H9 (cell line): ENCODE results near the gene PTPRN2. TPM values are rescaled to one million over a fixed set of nuclear protein-coding genes. Genes with fewer than 3 reads are reported as not detected.

ENCODE experiments used
- DNase-seq: peaks from one replicate; pipeline ENCODE4 v3.0.0-alpha.2; 2017
- H2AFZ ChIP-seq: one replicate; pipeline ENCODE4 v1.6.1; 2013; ENCODE audit warnings: mild to moderate bottlenecking, low read length, control low read depth, moderate library complexity
- H2AK5ac ChIP-seq: 2 replicates; pipeline ENCODE4 v1.6.1; 2013; ENCODE audit warnings: low read length, control low read depth, mixed read lengths; ENCODE audit not compliant: insufficient read length
- H2BK120ac ChIP-seq: one replicate; pipeline ENCODE4 v1.6.1; 2013; ENCODE audit warnings: low read depth, mild to moderate bottlenecking, low read length, control low read depth, inconsistent platforms; ENCODE audit not compliant: poor library complexity, severe bottlenecking
- H2BK12ac ChIP-seq: 2 replicates; pipeline ENCODE4 v1.6.1; 2013; ENCODE audit warnings: low read length, control low read depth, mixed read lengths, low read depth; ENCODE audit not compliant: insufficient read length
- H2BK15ac ChIP-seq: 2 replicates; pipeline ENCODE4 v1.6.1; 2013; ENCODE audit warnings: low read depth, low read length, control low read depth
- H2BK20ac ChIP-seq: one replicate; pipeline ENCODE4 v1.6.1; 2013; ENCODE audit warnings: low read depth, mild to moderate bottlenecking, low read length, control low read depth, inconsistent platforms; ENCODE audit not compliant: poor library complexity, severe bottlenecking
- H2BK5ac ChIP-seq: 2 replicates; pipeline ENCODE4 v1.6.1; 2013; ENCODE audit warnings: low read length, control low read depth, mixed read lengths; ENCODE audit not compliant: insufficient read length
- H3K14ac ChIP-seq: 2 replicates; pipeline ENCODE4 v1.6.1; 2013; ENCODE audit warnings: low read length, control low read depth; ENCODE audit not compliant: insufficient read depth
- H3K18ac ChIP-seq: 2 replicates; pipeline ENCODE4 v1.6.1; 2013; ENCODE audit warnings: low read depth, mild to moderate bottlenecking, mixed read lengths, low read length, control low read depth; ENCODE audit not compliant: insufficient read length
- H3K23ac ChIP-seq: 2 replicates; pipeline ENCODE4 v1.6.1; 2013; ENCODE audit warnings: low read length, control low read depth, mixed read lengths, low read depth; ENCODE audit not compliant: insufficient read length
- H3K23me2 ChIP-seq: 2 replicates; pipeline ENCODE4 v1.6.1; 2013; ENCODE audit warnings: low read depth, mild to moderate bottlenecking, mixed read lengths, low read length, control low read depth; ENCODE audit not compliant: insufficient read length, poor library complexity, severe bottlenecking
- H3K27ac ChIP-seq: 2 replicates; pipeline ENCODE4 v1.5.1; 2013; ENCODE audit warnings: low read length, control low read depth, mixed read lengths, low read depth; ENCODE audit not compliant: insufficient read length
- H3K27me3 ChIP-seq: 2 replicates; pipeline ENCODE4 v1.6.1; 2013; ENCODE audit warnings: low read length, control low read depth, inconsistent platforms; ENCODE audit not compliant: insufficient read depth
- H3K4ac ChIP-seq: 2 replicates; pipeline ENCODE4 v1.6.1; 2013; ENCODE audit warnings: low read depth, mild to moderate bottlenecking, control low read depth, inconsistent platforms, low read length, moderate library complexity
- H3K4me1 ChIP-seq: 2 replicates; pipeline ENCODE4 v1.6.1; 2013; ENCODE audit warnings: low read length, control low read depth, inconsistent platforms; ENCODE audit not compliant: insufficient read depth
- H3K4me2 ChIP-seq: 2 replicates; pipeline ENCODE4 v1.6.1; 2013; ENCODE audit warnings: low read length, control low read depth, mixed read lengths; ENCODE audit not compliant: insufficient read length, insufficient read depth
- H3K56ac ChIP-seq: 2 replicates; pipeline ENCODE4 v1.6.1; 2013; ENCODE audit warnings: low read depth, mild to moderate bottlenecking, mixed read lengths, low read length, control low read depth; ENCODE audit not compliant: insufficient read length
- H3K79me1 ChIP-seq: 2 replicates; pipeline ENCODE4 v1.6.1; 2013; ENCODE audit warnings: low read depth, mild to moderate bottlenecking, moderate library complexity, low read length, control low read depth, inconsistent platforms; ENCODE audit not compliant: insufficient read depth, poor library complexity, severe bottlenecking
- H3K79me2 ChIP-seq: 2 replicates; pipeline ENCODE4 v1.6.1; 2013; ENCODE audit warnings: low read length, control low read depth, inconsistent platforms; ENCODE audit not compliant: insufficient read depth
- H3K9ac ChIP-seq: 2 replicates; pipeline ENCODE4 v1.6.1; 2013; ENCODE audit warnings: low read length, control low read depth, mixed read lengths; ENCODE audit not compliant: insufficient read length; ENCODE audit errors: extremely low read depth
- H3K9me3 ChIP-seq: one replicate; pipeline ENCODE4 v1.6.1; 2013; ENCODE audit warnings: low read depth, low read length, inconsistent platforms; ENCODE audit not compliant: control insufficient read depth
- H3T11ph ChIP-seq: one replicate; pipeline ENCODE4 v1.6.1; 2013; ENCODE audit warnings: mild to moderate bottlenecking, low read length, control low read depth, inconsistent platforms
- H4K20me1 ChIP-seq: one replicate; pipeline ENCODE4 v1.6.1; 2013; ENCODE audit not compliant: control insufficient read depth, insufficient read length, insufficient read depth
- H4K5ac ChIP-seq: 2 replicates; pipeline ENCODE4 v1.6.1; 2013; ENCODE audit warnings: low read depth, mild to moderate bottlenecking, mixed read lengths, low read length, control low read depth; ENCODE audit not compliant: insufficient read length
- H4K8ac ChIP-seq: replicated peaks from 2 replicates; pipeline ENCODE4 v1.6.1; 2013; ENCODE audit warnings: low read length, control low read depth, mixed read lengths, low read depth; ENCODE audit not compliant: insufficient read length
- H4K91ac ChIP-seq: 2 replicates; pipeline ENCODE4 v1.6.1; 2013; ENCODE audit warnings: low read depth, mild to moderate bottlenecking, moderate library complexity, mixed read lengths, low read length, control low read depth; ENCODE audit not compliant: insufficient read length
- H3K27ac Mint-ChIP-seq, 3 experiments: 2 replicates in 2 of 3; 3 replicates in 1 of 3; pipeline ENCODE4 v1.8.0; 2020 to 2021; ENCODE audit warnings: mixed read lengths in 3 of 3, mild to moderate bottlenecking in 1 of 3, moderate library complexity in 1 of 3
- H3K27me3 Mint-ChIP-seq: 2 replicates; pipeline ENCODE4 v1.8.0; 2021; ENCODE audit warnings: low read depth, mild to moderate bottlenecking, moderate library complexity, mixed read lengths
- H3K36me3 Mint-ChIP-seq, 3 experiments: 2 replicates in 2 of 3; 3 replicates in 1 of 3; pipeline ENCODE4 v1.8.0; 2020 to 2021; ENCODE audit warnings: low read depth in 3 of 3, mixed read lengths in 3 of 3; ENCODE audit not compliant: insufficient read depth in 1 of 3
- H3K4me1 Mint-ChIP-seq, 2 experiments: 2 replicates each; pipeline ENCODE4 v1.8.0; 2020; ENCODE audit warnings: mixed read lengths in 2 of 2
- H3K4me3 Mint-ChIP-seq, 2 experiments: 2 replicates in 1 of 2; 3 replicates in 1 of 2; pipeline ENCODE4 v1.8.0; 2020 to 2021; ENCODE audit warnings: mild to moderate bottlenecking in 2 of 2, mixed read lengths in 2 of 2, moderate library complexity in 1 of 2
- H3K9me3 Mint-ChIP-seq, 2 experiments: 2 replicates in 1 of 2; 3 replicates in 1 of 2; pipeline ENCODE4 v1.8.0; 2020; ENCODE audit warnings: mild to moderate bottlenecking in 2 of 2, mixed read lengths in 2 of 2, moderate library complexity in 1 of 2
- WGBS: extraction: QIAGEN DNeasy Blood & Tissue Kit; methylation state at CpG from one replicate; pipeline ENCODE4 v1.1.7; 2013; ENCODE audit warnings: missing lambda C conversion rate, low lambda C conversion rate, mixed read lengths; ENCODE audit not compliant: insufficient read length; ENCODE audit errors: extremely low coverage; 5-methylcytosine and 5-hydroxymethylcytosine counted together
- total RNA-seq: library from RNA; stranded (reverse); gene quantifications from 2 replicates; pipeline ENCODE4 v1.2.1, GENCODE V29; 2021
- TF ChIP-seq, protein P1 (sequence below): fragments of 200-600 bp; sonication (generic); conservative IDR thresholded peaks from 3 replicates; pipeline ENCODE4 v1.8.0; 2021; ENCODE audit warnings: antibody characterized with exemption, mild to moderate bottlenecking

PTPRN2 gene
- total RNA-seq, 1 experiment from 2014 or later: 5.2 TPM

DNA sequence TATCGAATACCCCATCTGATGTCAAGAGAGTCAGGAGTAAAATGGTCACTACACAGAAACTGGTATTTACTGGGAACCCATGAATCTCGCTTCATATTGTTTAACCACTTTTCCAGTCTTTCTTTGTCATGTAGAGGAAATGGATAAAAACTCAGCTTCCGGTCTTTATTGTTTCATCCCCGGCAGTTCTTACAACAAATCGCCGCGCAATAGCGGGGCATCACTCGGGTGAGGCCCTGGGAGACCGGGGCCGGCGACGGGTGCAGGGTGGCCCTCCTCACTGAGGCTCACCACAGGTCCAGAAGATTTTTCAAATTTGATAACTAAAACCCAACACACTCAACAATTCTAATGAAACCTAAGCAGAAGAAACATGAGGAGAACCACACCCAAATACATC lies 35.6 kb upstream of the PTPRN2 start:
- Histone ChIP-seq H4K8ac (no peak overlapping the region), H2BK5ac (no peak overlapping the region), H3K27ac (no peak overlapping the region), H3K79me1 (peaks cover 4% of the 10 kb centered on the region), H3K9me3 (no peaks in the 10 kb centered on the region), H2BK20ac (no peak overlapping the region), H3K23me2 (no peaks in the 10 kb centered on the region), H4K91ac (no peak overlapping the region), H3K14ac (no peak overlapping the region), H3K18ac (no peak overlapping the region), H3K4me2 (no peak overlapping the region), H3K79me2 (no peaks in the 10 kb centered on the region), H2AFZ (no peak overlapping the region), H2AK5ac (no peak overlapping the region), H3K27me3 (no peaks in the 10 kb centered on the region), H3K4ac (no peak overlapping the region), H2BK15ac (no peak overlapping the region), H3K56ac (no peak overlapping the region), H3K9ac (no peak overlapping the region), H3T11ph (no peak overlapping the region), H2BK120ac (no peak overlapping the region), H4K5ac (no peak overlapping the region), H3K23ac (no peak overlapping the region), H3K4me1 (peaks cover 5% of the 10 kb centered on the region), H4K20me1 (no peaks in the 10 kb centered on the region), H2BK12ac (no peak overlapping the region)
- DNase-seq: no peak
- WGBS: no CpG with 5 or more reads among the region's 13 CpGs
- TF ChIP-seq, protein P1, sequence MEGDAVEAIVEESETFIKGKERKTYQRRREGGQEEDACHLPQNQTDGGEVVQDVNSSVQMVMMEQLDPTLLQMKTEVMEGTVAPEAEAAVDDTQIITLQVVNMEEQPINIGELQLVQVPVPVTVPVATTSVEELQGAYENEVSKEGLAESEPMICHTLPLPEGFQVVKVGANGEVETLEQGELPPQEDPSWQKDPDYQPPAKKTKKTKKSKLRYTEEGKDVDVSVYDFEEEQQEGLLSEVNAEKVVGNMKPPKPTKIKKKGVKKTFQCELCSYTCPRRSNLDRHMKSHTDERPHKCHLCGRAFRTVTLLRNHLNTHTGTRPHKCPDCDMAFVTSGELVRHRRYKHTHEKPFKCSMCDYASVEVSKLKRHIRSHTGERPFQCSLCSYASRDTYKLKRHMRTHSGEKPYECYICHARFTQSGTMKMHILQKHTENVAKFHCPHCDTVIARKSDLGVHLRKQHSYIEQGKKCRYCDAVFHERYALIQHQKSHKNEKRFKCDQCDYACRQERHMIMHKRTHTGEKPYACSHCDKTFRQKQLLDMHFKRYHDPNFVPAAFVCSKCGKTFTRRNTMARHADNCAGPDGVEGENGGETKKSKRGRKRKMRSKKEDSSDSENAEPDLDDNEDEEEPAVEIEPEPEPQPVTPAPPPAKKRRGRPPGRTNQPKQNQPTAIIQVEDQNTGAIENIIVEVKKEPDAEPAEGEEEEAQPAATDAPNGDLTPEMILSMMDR: no peak
- Mint-ChIP-seq H3K4me3 (no peak overlapping the region), H3K9me3 (no peaks in the 10 kb centered on the region), H3K27ac (peak overlapping the region in 2 of 3 experiments; percentile 22 to 76; a peak in 4 of 7 replicates), H3K36me3 (peaks cover 12 to 53% (median 39%) of the 10 kb centered on the region in 3 experiments), H3K4me1 (peaks cover 12% of the 10 kb centered on the region in 2 experiments), H3K27me3 (no peaks in the 10 kb centered on the region)
